NOMO-1 treated with DMSO at 0.1 percent for 48 hours (cell line): ENCODE data around the gene DEAF1.

Experiments used
- DNase-seq: peaks from one replicate; lab custom pipeline; 2025; ENCODE audit not compliant: unreplicated experiment; lab: John Stamatoyannopoulos, UW

Gene DEAF1

DNA sequence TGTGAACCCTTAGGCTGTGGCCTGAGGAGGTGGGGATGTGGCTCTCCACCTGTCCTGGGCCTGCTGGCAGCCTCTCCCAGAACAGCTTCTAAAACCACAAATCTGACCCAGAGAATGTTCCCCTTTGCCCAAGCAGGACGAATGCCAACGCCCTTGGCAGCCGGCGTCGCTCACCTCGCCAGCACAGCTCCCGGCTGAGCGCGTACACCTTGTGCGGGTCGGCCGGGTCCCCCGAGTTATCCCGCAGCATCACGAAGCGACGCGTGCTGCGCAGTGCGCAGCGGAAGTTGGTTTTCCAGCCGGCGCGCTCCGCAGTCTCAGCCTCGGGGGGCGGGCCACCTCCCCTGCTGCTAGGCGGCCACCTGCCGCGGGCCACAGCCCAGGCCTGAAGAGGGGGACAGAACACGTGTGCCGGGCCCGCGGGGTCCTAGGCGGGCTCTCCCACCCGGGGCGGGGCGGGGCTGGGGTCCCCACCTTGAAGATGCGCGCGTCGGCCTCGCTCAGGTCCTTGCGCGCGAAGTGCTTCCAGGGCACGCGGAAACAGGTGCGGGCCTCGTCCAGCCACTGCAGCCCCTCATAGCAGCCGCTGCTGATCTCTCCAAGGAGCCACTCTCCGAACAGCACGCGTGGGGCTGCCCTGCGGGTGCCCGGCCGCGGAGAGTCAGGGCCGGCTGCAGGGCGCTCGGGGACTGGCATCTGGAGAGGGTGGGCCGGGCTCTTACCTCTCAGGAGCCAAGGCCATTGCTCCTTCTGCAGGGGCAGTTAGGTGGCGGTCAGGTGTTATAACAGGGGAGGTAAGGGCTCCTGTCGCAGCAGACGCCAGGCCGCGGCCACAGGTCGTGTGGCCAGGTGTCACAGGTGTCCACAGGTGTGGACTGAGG is 80.2 kb downstream of the DEAF1 start:
- DNase-seq, result no peak

DNA sequence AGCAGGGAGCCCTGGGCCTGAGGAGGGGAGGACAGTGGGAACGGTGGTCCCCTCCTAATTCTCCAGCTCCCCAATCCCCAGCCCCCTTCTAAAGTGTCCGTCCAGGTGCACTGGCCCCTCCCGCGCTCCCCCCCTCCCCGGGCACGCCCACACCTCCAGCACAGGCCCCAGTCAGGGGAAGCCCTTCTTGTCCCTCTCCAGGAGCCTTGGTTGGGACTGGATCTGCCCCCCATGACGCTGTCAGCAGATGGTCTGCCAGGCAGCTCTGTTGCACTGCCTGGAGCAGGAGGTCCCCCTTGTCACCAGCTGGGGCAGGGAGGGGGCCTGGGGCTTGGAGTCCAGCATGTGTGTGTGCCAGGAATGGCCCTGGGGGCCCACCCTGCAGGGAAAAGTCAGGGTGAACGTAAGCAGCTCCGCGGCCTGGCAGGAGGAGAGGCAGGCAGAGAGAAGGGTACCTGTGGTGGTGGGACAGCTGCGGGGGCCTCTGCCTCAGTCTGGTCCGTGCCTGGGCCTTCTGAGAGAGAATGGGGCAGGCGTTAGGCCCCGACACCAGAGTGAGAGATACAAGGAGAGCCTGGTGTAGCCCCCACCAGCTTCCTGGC is 80.9 kb downstream of the DEAF1 start:
- DNase-seq, result no peak

DNA sequence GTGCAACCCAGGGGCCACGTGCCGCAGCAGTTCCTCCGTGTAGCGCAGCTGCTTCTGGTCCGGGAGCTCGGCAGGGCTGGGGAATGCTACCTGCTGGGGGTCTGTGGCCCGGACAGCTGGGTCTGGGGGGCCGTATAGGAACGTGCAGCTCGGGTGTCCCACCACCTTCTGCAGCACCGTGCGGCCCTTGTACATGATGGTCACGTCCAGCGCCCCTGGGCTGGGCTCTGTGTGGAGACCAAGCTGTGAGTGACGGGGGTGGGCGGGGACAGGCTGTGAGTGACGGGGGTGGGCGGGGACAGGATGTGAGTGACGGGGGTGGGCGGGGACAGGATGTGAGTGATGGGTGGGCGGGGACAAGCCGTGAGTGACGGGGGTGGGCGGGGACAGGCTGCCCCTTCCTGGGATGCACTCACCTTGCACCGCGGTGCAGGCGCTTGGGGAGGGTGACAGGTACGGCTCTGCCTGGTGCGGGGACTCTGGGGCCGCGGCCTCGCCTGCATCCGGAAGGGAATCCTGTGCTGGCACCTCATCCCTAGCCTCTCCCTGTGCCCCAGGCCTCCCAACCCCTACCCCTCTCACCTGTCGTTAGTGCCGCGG is 81.6 kb downstream of the DEAF1 start:
- peak; percentile 23 for DNase-seq

DNA sequence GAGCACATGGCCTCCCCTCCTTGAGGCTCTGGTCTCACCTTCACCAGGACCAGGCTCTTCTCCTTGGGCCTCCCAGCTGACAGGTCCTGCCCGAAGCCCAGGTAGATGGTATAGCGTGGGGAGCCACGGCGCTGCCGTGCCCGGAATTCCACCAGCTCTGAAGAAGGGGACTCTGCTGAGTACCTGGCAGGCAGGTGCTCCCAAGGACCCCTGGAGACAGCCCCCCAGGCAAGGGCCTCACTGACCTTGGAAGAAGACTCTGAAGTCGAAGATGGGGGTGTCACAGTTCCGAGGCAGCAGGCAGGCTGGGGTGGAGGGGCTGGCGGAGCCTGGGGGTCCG is 82.1 kb downstream of the DEAF1 start:
- DNase-seq, result no peak

DNA sequence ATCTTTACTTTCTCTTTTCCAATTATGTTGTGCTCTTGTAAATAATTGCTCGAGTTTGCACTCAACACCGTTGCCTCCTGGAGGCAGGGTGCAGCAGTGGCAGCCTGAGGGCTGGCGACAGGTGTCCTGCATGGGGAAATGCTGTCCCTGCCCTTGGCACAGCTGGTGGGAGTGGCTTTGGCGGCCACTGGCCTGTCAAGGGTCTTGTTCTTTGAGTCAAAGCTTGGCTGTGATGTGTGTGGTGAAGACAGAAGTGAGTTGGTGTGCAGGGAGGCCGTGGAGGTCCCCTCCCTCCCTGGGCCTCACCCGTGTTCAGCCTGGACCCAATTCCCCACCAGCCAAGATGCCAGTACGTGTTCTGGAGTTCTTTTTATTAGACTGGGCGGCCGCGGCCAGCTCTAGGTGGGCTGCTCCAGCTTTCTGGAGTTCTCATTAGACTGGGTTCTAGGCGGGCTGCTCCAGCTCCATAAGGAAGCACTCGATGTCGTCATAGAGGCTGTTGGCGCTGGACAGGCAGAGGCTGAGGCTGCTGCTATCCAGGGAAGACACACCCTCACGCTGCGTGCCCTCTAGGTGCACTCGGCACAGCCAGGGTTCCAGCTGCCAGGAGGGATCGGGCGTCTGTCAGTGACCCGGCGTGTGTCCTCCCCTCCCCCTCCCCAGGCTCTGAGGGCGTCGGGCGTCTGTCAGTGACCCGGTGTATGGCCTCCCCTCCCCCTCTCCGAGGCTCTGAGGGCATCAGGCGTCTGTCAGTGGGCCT is 82.6 kb downstream of the DEAF1 start:
- DNase-seq, result no peak

DNA sequence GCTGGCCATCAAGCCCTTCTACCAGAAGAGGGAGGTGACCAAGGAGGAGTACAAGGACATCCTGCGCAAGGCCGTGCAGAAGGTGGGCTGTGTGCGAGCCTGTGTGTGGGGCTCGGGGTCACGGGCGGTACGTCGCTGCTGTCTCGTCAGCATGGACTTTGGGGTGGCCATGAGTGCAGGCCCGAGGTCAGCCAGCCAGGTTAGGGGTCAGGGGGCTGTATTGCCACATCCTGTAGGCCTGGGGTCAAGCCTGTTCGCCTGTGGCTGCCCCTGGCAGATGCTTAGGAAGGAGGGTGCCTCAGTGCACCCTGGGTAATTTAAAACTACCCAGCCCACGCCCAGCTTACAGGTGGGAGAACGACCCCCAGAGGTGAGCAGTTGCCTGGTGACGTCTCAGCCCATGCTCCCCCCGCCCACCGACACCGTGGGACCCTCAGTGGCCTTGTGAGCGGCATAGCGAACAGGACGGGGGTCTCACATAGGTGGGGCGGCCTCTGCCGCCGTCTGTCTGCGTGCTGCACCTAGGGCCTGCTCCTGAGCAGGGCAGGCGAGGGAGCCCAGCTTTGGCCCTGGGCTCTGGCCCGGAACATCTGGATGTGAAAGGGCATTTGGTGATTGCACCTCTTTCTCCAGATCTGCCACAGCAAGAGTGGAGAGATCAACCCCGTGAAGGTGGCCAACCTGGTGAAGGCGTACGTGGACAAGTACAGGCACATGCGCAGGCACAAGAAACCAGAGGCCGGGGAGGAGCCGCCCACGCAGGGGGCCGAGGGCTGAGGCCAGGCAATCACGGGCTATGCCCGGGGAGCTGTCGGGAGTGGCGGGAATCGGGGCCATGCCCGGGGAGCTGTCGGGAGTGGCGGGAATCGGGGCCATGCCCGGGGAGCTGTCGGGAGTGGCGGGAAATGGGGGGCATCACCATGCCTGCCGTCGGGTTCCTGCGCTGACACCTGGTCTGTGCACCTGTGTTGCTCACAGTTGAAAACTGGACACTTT is 83.7 kb downstream of the DEAF1 start:
- no peak for DNase-seq

DNA sequence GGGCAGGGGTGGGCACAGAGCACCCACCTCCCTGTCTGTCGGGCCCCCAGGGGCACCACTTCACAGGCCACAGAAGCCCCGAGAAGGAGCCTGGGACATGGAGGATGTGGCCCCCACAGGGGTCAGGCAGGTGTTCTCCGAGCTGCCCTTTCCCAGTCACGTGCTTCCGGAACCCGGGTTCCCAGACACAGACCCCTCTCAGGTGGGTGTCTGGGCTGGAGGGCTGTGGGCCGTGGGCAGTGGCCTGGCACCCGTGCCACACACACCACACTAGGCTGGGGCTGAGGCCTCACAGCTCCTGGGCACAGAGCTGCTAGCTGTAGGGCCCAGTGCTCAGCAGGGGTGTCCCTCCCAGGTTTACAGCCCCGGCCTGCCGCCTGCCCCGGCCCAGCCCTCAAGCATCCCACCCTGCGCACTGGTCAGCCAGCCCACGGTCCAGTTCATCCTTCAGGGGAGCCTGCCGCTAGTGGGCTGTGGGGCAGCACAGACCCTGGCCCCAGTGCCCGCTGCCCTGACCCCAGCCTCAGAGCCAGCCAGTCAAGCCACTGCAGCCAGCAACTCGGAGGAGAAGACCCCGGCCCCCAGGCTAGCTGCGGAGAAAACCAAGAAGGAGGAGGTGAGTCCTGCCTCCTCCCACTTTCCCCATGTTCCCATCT is 84.7 kb downstream of the DEAF1 start:
- DNase-seq, result no peak

DNA sequence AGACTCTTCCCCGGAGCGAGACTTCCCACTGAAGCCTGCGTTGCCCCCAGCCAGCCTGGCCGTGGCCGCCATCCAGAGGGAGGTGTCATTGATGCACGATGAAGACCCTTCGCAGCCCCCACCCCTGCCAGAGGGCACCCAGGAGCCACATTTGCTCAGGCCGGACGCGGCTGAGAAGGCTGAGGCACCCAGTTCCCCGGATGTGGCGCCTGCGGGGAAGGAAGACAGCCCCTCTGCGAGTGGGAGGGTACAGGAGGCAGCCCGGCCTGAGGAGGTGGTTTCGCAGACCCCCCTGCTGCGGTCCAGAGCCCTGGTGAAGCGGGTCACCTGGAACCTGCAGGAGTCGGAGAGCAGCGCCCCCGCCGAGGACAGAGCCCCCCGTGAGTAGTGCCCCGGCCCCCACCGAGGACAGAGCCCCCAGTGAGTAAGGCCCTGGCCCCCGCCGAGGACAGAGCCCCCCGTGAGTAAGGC is 85.6 kb downstream of the DEAF1 start:
- DNase-seq, result no peak

DNA sequence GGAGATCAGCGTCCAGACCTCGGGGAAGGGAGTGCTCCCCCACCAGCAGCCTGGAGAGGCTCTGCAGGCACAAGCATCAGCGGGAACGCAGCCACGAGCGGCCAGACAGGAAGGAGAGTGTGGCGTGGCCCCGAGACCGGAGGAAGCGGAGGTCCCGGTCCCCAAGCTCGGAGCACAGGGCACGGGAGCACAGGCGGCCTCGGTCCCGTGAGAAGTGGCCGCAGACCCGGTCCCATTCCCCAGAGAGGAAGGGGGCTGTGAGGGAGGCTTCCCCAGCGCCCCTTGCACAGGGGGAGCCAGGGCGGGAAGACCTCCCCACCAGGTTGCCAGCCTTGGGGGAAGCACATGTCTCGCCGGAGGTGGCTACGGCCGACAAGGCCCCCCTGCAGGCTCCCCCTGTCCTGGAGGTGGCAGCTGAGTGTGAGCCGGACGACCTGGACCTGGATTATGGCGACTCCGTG is 86.2 kb downstream of the DEAF1 start:
- DNase-seq, result no peak

DNA sequence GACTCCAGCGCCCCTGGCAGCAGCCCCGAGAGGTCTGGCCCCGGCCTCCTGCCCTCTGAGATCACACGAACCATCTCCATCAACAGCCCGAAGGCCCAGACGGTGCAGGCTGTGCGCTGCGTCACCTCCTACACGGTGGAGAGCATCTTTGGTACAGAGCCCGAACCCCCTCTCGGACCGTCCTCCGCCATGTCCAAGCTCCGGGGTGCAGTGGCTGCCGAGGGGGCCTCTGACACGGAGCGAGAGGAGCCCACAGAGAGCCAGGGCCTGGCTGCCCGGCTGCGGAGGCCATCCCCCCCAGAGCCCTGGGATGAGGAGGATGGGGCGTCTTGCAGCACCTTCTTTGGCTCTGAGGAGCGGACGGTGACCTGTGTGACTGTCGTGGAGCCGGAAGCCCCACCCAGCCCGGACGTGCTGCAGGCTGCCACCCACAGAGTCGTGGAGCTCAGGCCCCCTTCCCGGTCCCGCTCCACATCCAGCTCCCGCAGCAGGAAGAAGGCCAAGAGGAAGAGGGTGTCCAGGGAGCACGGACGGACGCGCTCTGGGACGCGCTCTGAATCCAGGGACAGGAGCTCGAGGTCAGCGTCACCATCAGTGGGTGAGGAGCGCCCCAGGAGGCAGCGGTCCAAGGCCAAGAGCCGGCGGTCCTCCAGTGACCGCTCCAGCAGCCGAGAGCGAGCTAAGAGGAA is 86.9 kb downstream of the DEAF1 start:
- no peak for DNase-seq

DNA sequence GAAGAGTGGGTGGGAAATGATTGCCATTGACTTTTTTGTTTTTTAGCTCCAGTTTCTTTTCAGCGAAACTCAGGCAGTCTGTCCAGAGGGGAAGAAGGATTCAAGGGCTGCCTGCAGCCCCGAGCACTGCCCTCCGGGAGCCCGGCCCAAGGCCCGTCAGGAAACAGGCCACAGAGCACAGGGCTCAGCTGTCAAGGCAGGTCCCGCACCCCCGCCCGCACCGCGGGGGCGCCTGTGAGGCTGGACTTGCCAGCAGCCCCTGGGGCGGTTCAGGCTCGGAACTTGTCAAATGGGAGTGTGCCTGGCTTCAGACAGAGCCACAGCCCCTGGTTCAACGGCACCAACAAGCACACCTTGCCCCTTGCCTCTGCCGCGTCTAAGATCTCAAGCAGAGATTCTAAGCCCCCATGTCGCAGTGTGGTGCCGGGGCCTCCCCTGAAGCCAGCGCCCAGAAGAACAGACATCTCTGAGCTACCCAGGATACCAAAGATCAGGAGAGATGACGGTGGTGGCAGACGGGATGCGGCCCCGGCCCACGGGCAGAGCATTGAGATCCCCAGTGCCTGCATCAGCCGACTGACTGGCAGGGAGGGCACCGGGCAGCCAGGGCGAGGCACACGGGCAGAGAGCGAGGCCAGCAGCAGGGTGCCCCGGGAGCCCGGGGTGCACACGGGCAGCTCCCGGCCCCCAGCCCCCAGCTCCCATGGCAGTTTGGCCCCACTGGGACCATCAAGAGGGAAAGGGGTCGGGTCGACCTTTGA is 87.8 kb downstream of the DEAF1 start:
- DNase-seq, result no peak

DNA sequence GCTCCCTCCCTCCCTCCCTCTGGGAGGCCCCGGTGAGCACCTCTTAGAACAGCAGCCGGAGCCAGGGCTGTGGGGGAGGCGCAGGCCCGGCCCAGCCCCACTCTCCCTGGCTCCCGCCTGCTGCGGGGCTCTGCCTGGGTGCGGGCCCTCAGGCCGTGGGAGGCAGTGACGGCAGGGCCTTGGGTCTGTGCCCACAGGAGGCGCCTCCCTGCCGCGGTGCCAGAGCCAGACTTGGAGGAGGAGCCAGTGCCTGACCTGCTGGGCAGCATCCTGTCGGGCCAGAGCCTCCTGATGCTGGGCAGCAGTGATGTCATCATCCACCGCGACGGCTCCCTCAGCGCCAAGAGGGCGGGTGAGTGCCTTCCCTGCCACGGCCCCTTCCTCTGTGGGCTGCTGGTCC is 88.8 kb downstream of the DEAF1 start:
- DNase-seq, result no peak

DNA sequence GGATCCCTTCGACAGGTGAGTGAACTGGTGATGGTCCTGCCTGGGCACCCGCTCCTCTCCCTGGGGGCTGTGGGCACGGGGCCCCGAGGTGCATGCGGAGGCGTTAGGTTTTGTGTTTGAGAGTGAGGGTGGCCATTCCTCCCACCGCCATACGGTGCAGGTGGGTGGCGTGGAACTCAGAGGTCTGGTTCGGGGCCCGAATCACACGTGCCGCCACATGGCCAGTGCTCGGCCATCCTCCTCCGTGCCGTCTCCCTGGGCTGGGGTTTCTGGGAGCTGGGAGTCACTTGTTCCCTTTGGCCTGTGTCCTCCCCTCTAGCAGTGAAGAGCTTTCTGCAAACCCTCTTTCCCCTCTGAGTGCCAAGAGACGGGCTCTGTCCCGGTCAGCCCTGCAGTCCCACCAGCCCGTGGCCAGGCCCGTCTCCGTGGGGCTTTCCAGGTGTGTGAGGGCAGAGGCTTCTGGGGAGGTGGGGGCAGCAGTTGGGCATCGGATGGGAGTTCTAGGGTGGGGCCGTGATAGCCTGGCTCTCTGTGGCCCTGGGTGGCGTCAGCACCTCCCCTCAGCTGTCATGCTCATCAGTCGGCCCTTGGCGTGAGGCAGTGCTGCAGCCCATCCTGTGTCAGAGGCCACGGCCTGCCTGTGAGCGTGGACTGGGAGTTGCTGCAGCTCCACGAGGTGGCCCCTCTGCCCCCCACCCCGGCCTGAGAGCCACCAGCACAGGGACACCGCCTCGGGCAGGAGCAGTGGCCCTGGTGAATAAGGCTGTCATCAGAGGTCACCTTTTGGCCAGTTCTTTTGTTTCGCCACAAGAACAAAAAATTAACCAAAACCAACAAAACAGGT is 89.5 kb downstream of the DEAF1 start:
- no peak for DNase-seq

DNA sequence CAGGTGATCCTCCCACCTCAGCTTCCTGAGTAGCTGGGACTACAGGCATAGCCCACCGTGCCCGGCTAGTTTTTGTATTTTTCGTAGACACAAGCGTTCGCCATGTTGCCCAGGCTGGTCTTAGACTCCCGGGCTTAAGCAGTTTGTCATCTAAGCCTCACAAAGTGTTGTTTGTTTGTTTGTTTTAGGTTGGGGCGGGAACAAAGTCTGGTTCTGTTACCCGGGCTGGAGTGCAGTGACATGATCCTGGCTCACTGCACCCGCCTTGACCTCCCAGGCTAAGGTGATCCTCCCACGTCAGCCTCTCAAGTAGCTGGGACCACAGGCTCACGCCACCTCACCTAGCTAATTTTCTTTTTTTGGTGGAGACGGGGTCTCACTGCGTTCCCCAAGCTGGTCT is 91.9 kb downstream of the DEAF1 start:
- DNase-seq, result no peak

DNA sequence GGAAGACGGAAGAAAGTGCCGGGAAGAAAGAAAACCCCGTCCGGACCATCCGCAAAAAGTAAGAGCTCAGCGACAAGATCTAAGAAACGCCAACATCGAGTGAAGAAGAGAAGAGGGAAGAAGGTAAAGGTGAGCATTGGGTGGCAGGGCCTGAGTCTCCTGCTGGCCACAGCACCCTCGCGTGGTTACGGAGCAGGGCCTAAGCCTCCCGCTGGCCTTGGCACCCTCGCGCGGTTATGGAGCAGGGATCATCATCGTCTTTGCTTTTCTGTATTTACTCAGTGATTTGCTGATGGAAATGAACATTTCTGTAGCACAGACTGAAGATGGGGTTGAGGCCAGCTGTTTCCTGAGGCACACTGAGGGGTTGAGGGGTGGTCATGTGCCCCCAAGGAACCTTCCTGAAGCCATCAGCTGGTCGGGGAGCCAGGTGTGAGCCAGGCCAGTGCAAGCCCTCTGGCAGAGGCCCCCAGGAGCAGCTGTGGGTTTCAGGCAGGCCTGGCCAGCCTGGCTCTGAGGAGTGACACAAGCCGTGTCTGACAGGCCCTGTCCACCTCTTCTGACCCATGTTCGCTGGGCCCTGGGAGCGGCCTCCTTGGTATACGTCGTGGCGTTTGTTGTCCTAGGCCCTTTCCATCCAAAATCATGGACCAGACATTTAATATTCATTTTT is 93.3 kb downstream of the DEAF1 start:
- DNase-seq, result no peak

DNA sequence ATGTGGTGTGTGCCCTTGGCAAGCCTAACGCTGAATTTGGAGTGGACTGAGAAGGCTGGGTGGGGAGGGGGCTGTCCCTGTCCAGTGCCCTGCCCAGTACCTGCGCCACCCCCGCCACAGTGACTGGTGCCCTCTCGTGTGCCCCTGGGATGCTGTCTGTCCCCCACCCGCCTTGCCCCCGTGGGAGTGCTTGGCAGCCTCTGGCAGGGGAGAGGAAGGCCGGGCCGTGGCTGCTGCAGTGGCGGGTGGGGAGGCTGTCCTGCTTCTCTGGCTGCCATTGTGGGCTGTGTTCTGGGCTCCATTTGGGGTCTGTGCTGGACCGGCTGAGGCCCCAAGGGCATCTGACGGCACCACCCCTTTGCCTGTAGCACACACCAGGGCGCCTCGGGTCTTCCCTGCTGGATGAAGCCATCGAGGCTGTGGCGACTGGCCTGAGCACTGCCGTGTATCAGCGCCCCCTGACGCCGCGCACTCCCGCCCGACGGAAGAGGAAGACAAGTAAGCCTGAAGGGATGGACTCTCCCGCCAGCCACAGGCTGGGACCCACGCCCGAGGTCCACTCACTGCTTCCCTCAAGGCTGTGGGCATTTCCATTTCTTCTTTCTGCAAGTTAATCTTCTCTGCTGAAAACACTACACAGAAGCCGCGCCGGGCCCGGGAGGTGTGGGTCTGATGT is 96.9 kb downstream of the DEAF1 start:
- DNase-seq, result no peak
